ENCODE data around the gene ST8SIA2.

DNA sequence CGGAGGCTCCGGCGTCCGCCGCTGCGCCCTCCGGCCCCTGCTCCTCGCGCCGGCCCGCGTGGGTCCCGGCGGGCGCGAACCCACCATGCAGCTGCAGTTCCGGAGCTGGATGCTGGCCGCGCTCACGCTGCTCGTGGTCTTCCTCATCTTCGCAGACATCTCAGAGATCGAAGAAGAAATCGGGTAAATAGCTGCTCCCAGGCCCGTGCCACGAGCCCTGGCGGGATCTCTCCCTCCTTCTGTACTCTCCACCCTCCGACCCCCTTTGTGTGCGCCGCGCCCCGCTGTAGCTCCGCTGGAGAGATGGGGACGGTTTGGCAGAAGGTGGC lies 263 bp downstream of the ST8SIA2 start:
- TF ChIP-seq, protein P1, sequence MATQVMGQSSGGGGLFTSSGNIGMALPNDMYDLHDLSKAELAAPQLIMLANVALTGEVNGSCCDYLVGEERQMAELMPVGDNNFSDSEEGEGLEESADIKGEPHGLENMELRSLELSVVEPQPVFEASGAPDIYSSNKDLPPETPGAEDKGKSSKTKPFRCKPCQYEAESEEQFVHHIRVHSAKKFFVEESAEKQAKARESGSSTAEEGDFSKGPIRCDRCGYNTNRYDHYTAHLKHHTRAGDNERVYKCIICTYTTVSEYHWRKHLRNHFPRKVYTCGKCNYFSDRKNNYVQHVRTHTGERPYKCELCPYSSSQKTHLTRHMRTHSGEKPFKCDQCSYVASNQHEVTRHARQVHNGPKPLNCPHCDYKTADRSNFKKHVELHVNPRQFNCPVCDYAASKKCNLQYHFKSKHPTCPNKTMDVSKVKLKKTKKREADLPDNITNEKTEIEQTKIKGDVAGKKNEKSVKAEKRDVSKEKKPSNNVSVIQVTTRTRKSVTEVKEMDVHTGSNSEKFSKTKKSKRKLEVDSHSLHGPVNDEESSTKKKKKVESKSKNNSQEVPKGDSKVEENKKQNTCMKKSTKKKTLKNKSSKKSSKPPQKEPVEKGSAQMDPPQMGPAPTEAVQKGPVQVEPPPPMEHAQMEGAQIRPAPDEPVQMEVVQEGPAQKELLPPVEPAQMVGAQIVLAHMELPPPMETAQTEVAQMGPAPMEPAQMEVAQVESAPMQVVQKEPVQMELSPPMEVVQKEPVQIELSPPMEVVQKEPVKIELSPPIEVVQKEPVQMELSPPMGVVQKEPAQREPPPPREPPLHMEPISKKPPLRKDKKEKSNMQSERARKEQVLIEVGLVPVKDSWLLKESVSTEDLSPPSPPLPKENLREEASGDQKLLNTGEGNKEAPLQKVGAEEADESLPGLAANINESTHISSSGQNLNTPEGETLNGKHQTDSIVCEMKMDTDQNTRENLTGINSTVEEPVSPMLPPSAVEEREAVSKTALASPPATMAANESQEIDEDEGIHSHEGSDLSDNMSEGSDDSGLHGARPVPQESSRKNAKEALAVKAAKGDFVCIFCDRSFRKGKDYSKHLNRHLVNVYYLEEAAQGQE (IDR thresholded peaks at IDR 0.05; ENCODE audit: insufficient read depth in 1 of 2, low read depth in 2 of 2, low read length in 2 of 2): no peak
- TF ChIP-seq POLR2AphosphoS5 (IDR thresholded peaks at IDR 0.05; ENCODE audit: low read depth, low read length) (no peak), TAF1 (IDR thresholded peaks at IDR 0.05; ENCODE audit: borderline replicate concordance, insufficient read depth, low read length) (no peak), SIN3A (IDR thresholded peaks at IDR 0.05; ENCODE audit: borderline replicate concordance, insufficient read depth, low read length) (no peak)
